Sigmoid colon (tissue), 4 donors: ENCODE results near the gene DRAXIN.

Experiments
- CTCF ChIP-seq, 4 experiments: fragments of 450-650 bp in 3 of 4; fragments of 200-600 bp in 1 of 4; IDR thresholded peaks; one replicate each; pipeline ENCODE4 v1.5.1; 2016 to 2019; ENCODE audit warnings: antibody characterized with exemption in 4 of 4, mild to moderate bottlenecking in 3 of 4, moderate library complexity in 2 of 4
- EP300 ChIP-seq, 4 donors: sonication (generic); formaldehyde crosslinking; IDR thresholded peaks; one replicate each; pipeline ENCODE4 v1.6.1; 2017; ENCODE audit warnings: antibody characterized with exemption in 4 of 4
- POLR2A ChIP-seq, 2 donors: fragments of 450-650 bp; IDR thresholded peaks; one replicate each; pipeline ENCODE4 v1.6.1; 2016; ENCODE audit warnings: antibody characterized with exemption in 2 of 2, mild to moderate bottlenecking in 2 of 2, moderate library complexity in 2 of 2

DNA sequence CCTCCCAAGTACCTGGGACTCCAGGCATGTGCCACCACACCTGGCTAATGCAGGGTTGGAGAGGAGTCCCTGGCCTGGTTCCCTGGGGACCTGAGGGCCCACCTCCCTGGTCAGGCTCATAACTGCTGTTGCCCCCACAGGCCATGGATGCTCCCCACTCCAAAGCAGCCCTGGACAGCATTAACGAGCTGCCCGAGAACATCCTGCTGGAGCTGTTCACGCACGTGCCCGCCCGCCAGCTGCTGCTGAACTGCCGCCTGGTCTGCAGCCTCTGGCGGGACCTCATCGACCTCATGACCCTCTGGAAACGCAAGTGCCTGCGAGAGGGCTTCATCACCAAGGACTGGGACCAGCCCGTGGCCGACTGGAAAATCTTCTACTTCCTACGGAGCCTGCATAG, 23.0 kb upstream of the DRAXIN start:
- TF ChIP-seq CTCF (IDR thresholded peaks at IDR 0.05): no peak
- TF ChIP-seq POLR2A (IDR thresholded peaks at IDR 0.05): no peak
- TF ChIP-seq EP300 (IDR thresholded peaks at IDR 0.05): no peak
